Endothelial cell of umbilical vein (primary cell): ENCODE data around the gene ITGA1. TPM values are rescaled to one million over a fixed set of nuclear protein-coding genes. Genes with fewer than 3 reads are reported as not detected.

Source experiments
- BruUV-seq: library from RNA; stranded (reverse); fragments of 400-500 nt; replicated peaks from 2 replicates; lab custom pipeline; 2021; lab: Mats Ljungman, UMichigan
- CTCF ChIA-PET: fragments of 300-600, 350-600 bp; sonication (Branson Sonifier 250); formaldehyde crosslinking; loops from one replicate; lab custom pipeline; 2021; ENCODE audit warnings: antibody characterized with exemption, inconsistent platforms; lab: Charles Lee
- POLR2A ChIA-PET: fragments of 300-600, 350-600 bp; sonication (Branson Sonifier 250); formaldehyde crosslinking; loops from one replicate; lab custom pipeline; 2021; ENCODE audit warnings: antibody characterized with exemption, inconsistent platforms; lab: Charles Lee
- DNase-seq: peaks from one replicate; pipeline ENCODE4 v3.0.0-alpha.2; 2011; ENCODE audit warnings: low read depth, low spot score
- FAIRE-seq: peaks from 2 replicates; lab custom pipeline; 2011; peaks lifted over from hg19 to GRCh38; lab: Jason Lieb, UNC
- H2AFZ ChIP-seq: 2 replicates; pipeline ENCODE4 v1.6.0; 2012; ENCODE audit warnings: low read depth, low read length, control low read depth, inconsistent platforms
- H3K27ac ChIP-seq: 2 replicates; pipeline ENCODE4 v1.5.1; 2011; ENCODE audit warnings: low read depth, mild to moderate bottlenecking, control low read depth, low read length, moderate library complexity; ENCODE audit not compliant: insufficient read depth
- H3K27me3 ChIP-seq, 2 experiments: 2 replicates each; pipeline versions ENCODE4 v1.6.0 to v1.6.1; 2011; ENCODE audit warnings: low read length in 2 of 2, mixed read lengths in 1 of 2; ENCODE audit not compliant: control insufficient read depth in 2 of 2, insufficient read depth in 2 of 2
- H3K36me3 ChIP-seq, 2 experiments: 2 replicates in 1 of 2; 3 replicates in 1 of 2; pipeline ENCODE4 v1.5.1; 2011; ENCODE audit warnings: low read length in 2 of 2, mild to moderate bottlenecking in 1 of 2, moderate library complexity in 1 of 2; ENCODE audit not compliant: control insufficient read depth in 2 of 2, insufficient read depth in 2 of 2; ENCODE audit errors: extremely low read depth in 1 of 2
- H3K4me1 ChIP-seq: 3 replicates; pipeline ENCODE4 v1.5.1; 2011; ENCODE audit warnings: mild to moderate bottlenecking, low read length; ENCODE audit not compliant: control insufficient read depth, insufficient read depth; ENCODE audit errors: extremely low read depth
- H3K4me2 ChIP-seq: 2 replicates; pipeline ENCODE4 v1.6.1; 2011; ENCODE audit warnings: low read length, control low read depth, mixed read lengths; ENCODE audit not compliant: insufficient read depth
- H3K4me3 ChIP-seq, 3 experiments: fragments of 200-600 bp in 1 of 3; sonication (generic), shearing (Covaris generic) in 1 of 3; replicated peaks in 1 of 3; 2 replicates each; pipeline ENCODE4 v1.5.1; 2011 to 2016; ENCODE audit warnings: control low read depth in 3 of 3, low read length in 3 of 3, mild to moderate bottlenecking in 2 of 3, inconsistent platforms in 1 of 3, low read depth in 1 of 3, moderate library complexity in 1 of 3; ENCODE audit not compliant: insufficient read depth in 1 of 3
- H3K79me2 ChIP-seq: 2 replicates; pipeline ENCODE4 v1.6.0; 2012; ENCODE audit warnings: low read length, inconsistent platforms; ENCODE audit not compliant: control insufficient read depth, insufficient read depth
- H3K9ac ChIP-seq: replicated peaks from 2 replicates; pipeline ENCODE3; 2011; ENCODE audit warnings: low read length, control low read depth; ENCODE audit not compliant: insufficient read depth; ENCODE audit errors: extremely low read depth
- H3K9me1 ChIP-seq: replicated peaks from 3 replicates; pipeline ENCODE4 v1.6.0; 2011; ENCODE audit warnings: mild to moderate bottlenecking, low read length; ENCODE audit not compliant: control insufficient read depth, insufficient read depth; ENCODE audit errors: extremely low read depth
- H3K9me3 ChIP-seq: replicated peaks from 2 replicates; pipeline ENCODE4 v1.5.1; 2012; ENCODE audit warnings: low read length, inconsistent platforms; ENCODE audit not compliant: control insufficient read depth, insufficient read depth
- H4K20me1 ChIP-seq: replicated peaks from 2 replicates; pipeline ENCODE3; 2011; ENCODE audit warnings: mild to moderate bottlenecking, low read length; ENCODE audit not compliant: control insufficient read depth, insufficient read depth; ENCODE audit errors: extremely low read depth
- CTCF ChIP-seq, 2 donors: IDR thresholded peaks; 1 replicate in 1 of 2; 2 replicates in 1 of 2; pipeline ENCODE4 v1.5.1; 2011; ENCODE audit warnings: low read length in 2 of 2, mild to moderate bottlenecking in 2 of 2, moderate library complexity in 2 of 2, control low read depth in 1 of 2, inconsistent platforms in 1 of 2, low read depth in 1 of 2; ENCODE audit not compliant: insufficient read depth in 1 of 2; ENCODE audit errors: extremely low read depth in 1 of 2
- EZH2 ChIP-seq: IDR thresholded peaks from 2 replicates; pipeline ENCODE4 v1.6.1; 2012; ENCODE audit warnings: borderline replicate concordance, low read depth, mild to moderate bottlenecking, moderate library complexity, low read length, inconsistent platforms; ENCODE audit not compliant: severe bottlenecking
- FOS ChIP-seq: IDR thresholded peaks from 2 replicates; pipeline ENCODE4 v1.6.1; 2011; ENCODE audit warnings: mild to moderate bottlenecking, low read length, moderate library complexity, borderline replicate concordance; ENCODE audit not compliant: insufficient read depth
- GATA2 ChIP-seq: IDR thresholded peaks from 2 replicates; pipeline ENCODE4 v1.7.0; 2011; ENCODE audit warnings: low read depth, mild to moderate bottlenecking, moderate library complexity, mixed read lengths, low read length; ENCODE audit not compliant: insufficient read length, insufficient read depth
- JUN ChIP-seq: IDR thresholded peaks from 2 replicates; pipeline ENCODE4 v1.6.1; 2011; ENCODE audit warnings: borderline replicate concordance, low read depth; ENCODE audit not compliant: insufficient read length, insufficient read depth
- MAX ChIP-seq: IDR thresholded peaks from 2 replicates; pipeline ENCODE4 v1.6.1; 2011; ENCODE audit not compliant: insufficient read depth, insufficient read length
- MYC ChIP-seq: IDR thresholded peaks from one replicate; pipeline ENCODE4 v1.6.1; 2011; ENCODE audit warnings: mild to moderate bottlenecking, low read depth, low read length
- POLR2A ChIP-seq: IDR thresholded peaks from 2 replicates; pipeline ENCODE4 v1.6.1; 2012; ENCODE audit warnings: low read depth, mild to moderate bottlenecking, control low read depth, low read length
- POLR2AphosphoS5 ChIP-seq: IDR thresholded peaks from 2 replicates; pipeline ENCODE4 v1.6.1; 2012; ENCODE audit warnings: low read depth, mild to moderate bottlenecking, control low read depth, low read length, moderate library complexity; ENCODE audit not compliant: insufficient read depth
- dilution Hi-C: fragments of 300-500 bp; cut with MboI; formaldehyde crosslinking; loops from one replicate; pipeline ENCODE4 v1.15.0; 2019; ENCODE audit warnings: low sequenced_read_pairs; ENCODE audit not compliant: extremely low pct_ligation_motif_present
- intact Hi-C: fragments of 100-400 bp; cut with micrococcal nuclease; formaldehyde crosslinking; loops from one replicate; pipeline ENCODE4 v1.10.0; 2022
- polyA plus RNA-seq, 4 experiments: library from polyadenylated mRNA; depleted of rRNA in 3 of 4; stranded (reverse) in 3 of 4; unstranded in 1 of 4; fragments of >200 nt; gene quantifications; 2 replicates each; pipeline versions ENCODE4 v1.2.1 to v1.2.3, GENCODE V29; 2011 to 2012; ENCODE audit warnings: missing spikeins in 1 of 4
- total RNA-seq: library from RNA; stranded (reverse); gene quantifications from 2 replicates; pipeline ENCODE4 v1.2.3, GENCODE V29; 2021

ITGA1 gene
- total and polyA plus RNA-seq, 2 donors (not counting 3 experiments of a cell fraction or from before 2014, with no cell fraction given), result 0.65 to 1.9 TPM

DNA sequence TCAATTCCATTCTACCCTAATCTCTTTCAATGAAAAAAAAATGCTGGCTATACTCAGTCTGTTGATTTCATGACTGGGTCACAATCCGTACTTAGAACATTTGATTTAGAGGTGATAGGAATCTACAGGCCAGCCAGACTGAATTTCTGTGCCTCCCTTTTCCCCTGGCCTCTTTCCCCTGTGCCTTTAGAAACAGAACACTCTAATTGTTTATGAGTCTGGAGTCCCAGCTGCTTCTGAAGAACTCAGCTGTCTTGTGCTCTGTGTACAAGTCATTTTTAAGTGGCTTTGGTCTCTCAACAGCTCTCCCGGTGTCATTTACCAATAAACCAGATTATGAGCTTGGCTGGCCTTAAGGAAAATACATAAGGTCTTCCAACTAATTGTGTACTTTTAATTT is 107.4 kb downstream of the ITGA1 start:
- Histone ChIP-seq H3K79me2 (no peaks in the 10 kb centered on the region), H3K4me3 (no peak overlapping the region), H3K9me1 (no peaks in the 10 kb centered on the region), H3K4me2 (no peak overlapping the region), H3K36me3 (no peaks in the 10 kb centered on the region), H2AFZ (no peak overlapping the region), H3K27ac (no peak overlapping the region), H4K20me1 (no peaks in the 10 kb centered on the region), H3K9ac (no peak overlapping the region), H3K27me3 (no peaks in the 10 kb centered on the region), H3K9me3 (no peaks in the 10 kb centered on the region), H3K4me1 (peaks cover 5% of the 10 kb centered on the region)
- BruUV-seq, result no TSS peak
- CTCF ChIA-PET, result interaction anchor here (1.0 kb wide), 1 partner anchor 9 kb away, joined by 3 read pairs; no protein-coding TSS in a partner anchor
- DNase-seq, result no peak
- intact Hi-C loops (no loop called here), dilution Hi-C loops (no loop called here)
- POLR2A ChIA-PET, result no interaction called here
- no peak for TF ChIP-seq POLR2A
- TF ChIP-seq MYC, result no peak
- no peak for TF ChIP-seq FOS
- TF ChIP-seq POLR2AphosphoS5, result no peak
- no peak for TF ChIP-seq JUN
- TF ChIP-seq EZH2, result no peak
- TF ChIP-seq GATA2, result no peak
- TF ChIP-seq CTCF (IDR thresholded peaks at IDR 0.05; ENCODE audit: extremely low read depth in 1 of 2, insufficient read depth in 1 of 2, low read depth in 1 of 2, low read length in 2 of 2), result no peak
- TF ChIP-seq MAX, result no peak
- no peak for FAIRE-seq
